ENCODE measurements around the gene MLC1.

DNA sequence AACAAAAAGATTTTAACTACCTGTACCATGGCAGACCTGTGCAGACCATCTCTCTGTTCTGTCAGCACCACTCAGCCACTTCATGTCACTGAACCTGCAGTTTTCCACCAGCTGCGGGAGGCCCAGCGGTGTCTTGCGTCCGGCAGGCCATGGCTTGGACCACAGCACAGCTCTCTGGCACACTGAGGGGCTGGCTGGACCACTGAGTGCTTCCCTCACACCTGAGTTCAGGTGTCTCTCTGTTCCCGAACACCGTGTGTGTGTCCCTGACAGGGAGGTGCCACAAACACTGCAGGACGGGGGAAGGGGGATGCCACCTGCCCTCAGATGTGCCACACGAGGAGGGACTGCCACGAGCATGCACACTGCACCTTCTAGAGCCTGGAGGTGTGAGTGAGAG, 22.3 kb upstream of the MLC1 start:
- TF ChIP-seq, protein P1, sequence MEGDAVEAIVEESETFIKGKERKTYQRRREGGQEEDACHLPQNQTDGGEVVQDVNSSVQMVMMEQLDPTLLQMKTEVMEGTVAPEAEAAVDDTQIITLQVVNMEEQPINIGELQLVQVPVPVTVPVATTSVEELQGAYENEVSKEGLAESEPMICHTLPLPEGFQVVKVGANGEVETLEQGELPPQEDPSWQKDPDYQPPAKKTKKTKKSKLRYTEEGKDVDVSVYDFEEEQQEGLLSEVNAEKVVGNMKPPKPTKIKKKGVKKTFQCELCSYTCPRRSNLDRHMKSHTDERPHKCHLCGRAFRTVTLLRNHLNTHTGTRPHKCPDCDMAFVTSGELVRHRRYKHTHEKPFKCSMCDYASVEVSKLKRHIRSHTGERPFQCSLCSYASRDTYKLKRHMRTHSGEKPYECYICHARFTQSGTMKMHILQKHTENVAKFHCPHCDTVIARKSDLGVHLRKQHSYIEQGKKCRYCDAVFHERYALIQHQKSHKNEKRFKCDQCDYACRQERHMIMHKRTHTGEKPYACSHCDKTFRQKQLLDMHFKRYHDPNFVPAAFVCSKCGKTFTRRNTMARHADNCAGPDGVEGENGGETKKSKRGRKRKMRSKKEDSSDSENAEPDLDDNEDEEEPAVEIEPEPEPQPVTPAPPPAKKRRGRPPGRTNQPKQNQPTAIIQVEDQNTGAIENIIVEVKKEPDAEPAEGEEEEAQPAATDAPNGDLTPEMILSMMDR (IDR thresholded peaks at IDR 0.05) = no peak
- TF ChIP-seq TCF7L2 (IDR thresholded peaks at IDR 0.05; ENCODE audit: low read depth, low read length) = no peak
